Measurements from ENCODE around the gene CLEC10A. TPM values are rescaled to one million over a fixed set of nuclear protein-coding genes. Genes with fewer than 3 reads are reported as not detected.

The CLEC10A gene
- total RNA-seq, 2 experiments from 2014 or later = not detected

Other genes starting within 250 kb of the CLEC10A start
- not detected for gene TEKT1, start 248.5 kb downstream of the CLEC10A start, total RNA-seq
- not detected for gene ALOX12, start 84.2 kb downstream of the CLEC10A start, total RNA-seq
- 10 to 100 TPM; 90.6 to 98.6 TPM for gene RNASEK, start 67.6 kb downstream of the CLEC10A start, total RNA-seq
- gene BCL6B, start 57.2 kb downstream of the CLEC10A start, total RNA-seq = 1 to 10 TPM in 1 of 2 experiments, under 1 TPM in 1; 0.85 to 1.0 TPM
- gene SLC16A13, start 44.2 kb downstream of the CLEC10A start, total RNA-seq = 1 to 10 TPM; 5.2 to 6.2 TPM
- gene SLC16A11, start 36.2 kb downstream of the CLEC10A start, total RNA-seq = 1 to 10 TPM; 1.5 to 1.8 TPM
- not detected for gene ASGR2, start 34.6 kb upstream of the CLEC10A start, total RNA-seq
- gene ASGR1, start 99.1 kb upstream of the CLEC10A start, total RNA-seq = 1 to 10 TPM; 2.8 to 4.4 TPM
- 1 to 10 TPM; 8.9 to 9.8 TPM for gene DLG4, start 139.6 kb upstream of the CLEC10A start, total RNA-seq
- gene ACADVL, start 139.7 kb upstream of the CLEC10A start, total RNA-seq = 100 to 1,000 TPM; 245 to 256 TPM
- gene DVL2, start 154.3 kb upstream of the CLEC10A start, total RNA-seq = 10 to 100 TPM; 64.4 to 66.5 TPM
- gene PHF23, start 159.2 kb upstream of the CLEC10A start, total RNA-seq = 10 to 100 TPM; 28.1 to 28.8 TPM
- 100 to 1,000 TPM; 112 to 113 TPM for gene GABARAP, start 162.2 kb upstream of the CLEC10A start, total RNA-seq
- gene CTDNEP1, start 171.5 kb upstream of the CLEC10A start, total RNA-seq = 100 to 1,000 TPM; 180 to 191 TPM
- 100 to 1,000 TPM in 1 of 2 experiments, 10 to 100 TPM in 1; 99.0 to 110 TPM for gene ELP5, start 172.0 kb upstream of the CLEC10A start, total RNA-seq
- gene CLDN7, start 182.2 kb upstream of the CLEC10A start, total RNA-seq = 1 to 10 TPM in 1 of 2 experiments, under 1 TPM in 1; 0.90 to 1.6 TPM
- under 1 TPM; 0.54 to 0.56 TPM for gene SLC2A4, start 201.5 kb upstream of the CLEC10A start, total RNA-seq
- gene YBX2, start 214.4 kb upstream of the CLEC10A start, total RNA-seq = under 1 TPM; 0.19 to 0.24 TPM
- gene EIF5A, start 227.4 kb upstream of the CLEC10A start, total RNA-seq = 1,000 to 10,000 TPM; 1,429 to 1,492 TPM
- 10 to 100 TPM; 58.4 to 62.6 TPM for gene GPS2, start 235.1 kb upstream of the CLEC10A start, total RNA-seq
- 10 to 100 TPM; 44.1 to 46.0 TPM for gene NEURL4, start 249.1 kb upstream of the CLEC10A start, total RNA-seq